Measurements from ENCODE around the gene NSL1. TPM values are rescaled to one million over a fixed set of nuclear protein-coding genes. Genes with fewer than 3 reads are reported as not detected.
A peak's percentile ranks its signal among the peaks of the same experiment; 100 is the strongest.

Gene NSL1
- total RNA-seq, 1 donor = 28.2 TPM

- peak; percentile 58 for DNase-seq (ENCODE audit: insufficient read length, low spot score, missing footprints)
- Histone ChIP-seq H3K27ac (ENCODE audit: low read depth, low read length) (no peak overlapping the region), H3K27me3 (ENCODE audit: insufficient read depth, low read length) (no peaks in the 10 kb centered on the region), H3K4me3 (ENCODE audit: insufficient read depth, low read length) (no peak overlapping the region), H2AFZ (ENCODE audit: low read length) (no peak overlapping the region), H3K4me1 (ENCODE audit: insufficient read depth, low read length) (no peaks in the 10 kb centered on the region), H3K9me3 (ENCODE audit: low read depth, low read length) (no peaks in the 10 kb centered on the region), H4K20me1 (ENCODE audit: insufficient read depth, low read length) (no peaks in the 10 kb centered on the region), H3K4me2 (ENCODE audit: insufficient read depth, low read length) (no peak overlapping the region), H3K79me2 (ENCODE audit: insufficient read depth, low read length) (no peaks in the 10 kb centered on the region), H3K36me3 (ENCODE audit: insufficient read depth, low read length) (no peaks in the 10 kb centered on the region)
- no peak for TF ChIP-seq CTCF (IDR thresholded peaks at IDR 0.05; ENCODE audit: extremely low read depth, low read depth, low read length)
Measured at GRCh38 chr1:212688341-212689047, 103.1 kb downstream of the NSL1 start.

- no peak overlapping the region for H2AFZ ChIP-seq (ENCODE audit: low read length)
- H3K9me3 ChIP-seq (ENCODE audit: low read depth, low read length) = no peaks in the 10 kb centered on the region
- no peaks in the 10 kb centered on the region for H4K20me1 ChIP-seq (ENCODE audit: insufficient read depth, low read length)
- no peak overlapping the region for H3K4me2 ChIP-seq (ENCODE audit: insufficient read depth, low read length)
- H3K36me3 ChIP-seq (ENCODE audit: insufficient read depth, low read length) = no peaks in the 10 kb centered on the region
- no peaks in the 10 kb centered on the region for H3K27me3 ChIP-seq (ENCODE audit: insufficient read depth, low read length)
- DNase-seq (ENCODE audit: insufficient read length, low spot score, missing footprints) = no peak
- H3K4me1 ChIP-seq (ENCODE audit: insufficient read depth, low read length) = no peaks in the 10 kb centered on the region
- no peak overlapping the region for H3K4me3 ChIP-seq (ENCODE audit: insufficient read depth, low read length)
- no peak overlapping the region for H3K27ac ChIP-seq (ENCODE audit: low read depth, low read length)
- no peaks in the 10 kb centered on the region for H3K79me2 ChIP-seq (ENCODE audit: insufficient read depth, low read length)
- TF ChIP-seq CTCF (IDR thresholded peaks at IDR 0.05; ENCODE audit: extremely low read depth, low read depth, low read length) = no peak
Measured at GRCh38 chr1:212687811-212688210, 103.8 kb downstream of the NSL1 start.

GRCh38 chr1:212686591-212686990, 105.0 kb downstream of the NSL1 start:
- H3K4me3 ChIP-seq (ENCODE audit: insufficient read depth, low read length) = no peak overlapping the region
- DNase-seq (ENCODE audit: insufficient read length, low spot score, missing footprints) = no peak
- H2AFZ ChIP-seq (ENCODE audit: low read length) = no peak overlapping the region
- H3K27ac ChIP-seq (ENCODE audit: low read depth, low read length) = no peak overlapping the region
- no peaks in the 10 kb centered on the region for H3K27me3 ChIP-seq (ENCODE audit: insufficient read depth, low read length)
- H3K4me2 ChIP-seq (ENCODE audit: insufficient read depth, low read length) = no peak overlapping the region
- H3K36me3 ChIP-seq (ENCODE audit: insufficient read depth, low read length) = no peaks in the 10 kb centered on the region
- H3K4me1 ChIP-seq (ENCODE audit: insufficient read depth, low read length) = no peaks in the 10 kb centered on the region
- no peaks in the 10 kb centered on the region for H3K79me2 ChIP-seq (ENCODE audit: insufficient read depth, low read length)
- H4K20me1 ChIP-seq (ENCODE audit: insufficient read depth, low read length) = no peaks in the 10 kb centered on the region
- TF ChIP-seq CTCF (IDR thresholded peaks at IDR 0.05; ENCODE audit: extremely low read depth, low read depth, low read length) = no peak
- no peaks in the 10 kb centered on the region for H3K9me3 ChIP-seq (ENCODE audit: low read depth, low read length)

GRCh38 chr1:212686069-212686468, 105.5 kb downstream of the NSL1 start:
- Histone ChIP-seq H3K4me3 (ENCODE audit: insufficient read depth, low read length) (no peak overlapping the region), H2AFZ (ENCODE audit: low read length) (no peak overlapping the region), H3K27me3 (ENCODE audit: insufficient read depth, low read length) (no peaks in the 10 kb centered on the region), H3K9me3 (ENCODE audit: low read depth, low read length) (no peaks in the 10 kb centered on the region), H3K4me2 (ENCODE audit: insufficient read depth, low read length) (no peak overlapping the region), H3K79me2 (ENCODE audit: insufficient read depth, low read length) (no peaks in the 10 kb centered on the region), H4K20me1 (ENCODE audit: insufficient read depth, low read length) (no peaks in the 10 kb centered on the region), H3K36me3 (ENCODE audit: insufficient read depth, low read length) (no peaks in the 10 kb centered on the region), H3K27ac (ENCODE audit: low read depth, low read length) (no peak overlapping the region), H3K4me1 (ENCODE audit: insufficient read depth, low read length) (no peaks in the 10 kb centered on the region)
- no peak for DNase-seq (ENCODE audit: insufficient read length, low spot score, missing footprints)
- TF ChIP-seq CTCF (IDR thresholded peaks at IDR 0.05; ENCODE audit: extremely low read depth, low read depth, low read length) = no peak

Measured in osteoblast (primary cell).